Liver (tissue), 3 donors: Measurements from ENCODE around the gene SBF2.

Experiments used
- ATF3 ChIP-seq: IDR thresholded peaks from 2 replicates; pipeline ENCODE4 v1.6.1; 2016; ENCODE audit warnings: antibody characterized with exemption
- CTCF ChIP-seq: fragments of 150-350 bp; IDR thresholded peaks from 2 replicates; pipeline ENCODE4 v1.5.1; 2017; ENCODE audit warnings: improper control_type of control experiment, low read depth, low read length; ENCODE audit not compliant: missing input control
- GABPA ChIP-seq, 2 donors: IDR thresholded peaks in 1 of 2; conservative IDR thresholded peaks in 1 of 2; 2 replicates each; pipeline ENCODE4 v1.6.1; 2016; ENCODE audit warnings: antibody characterized with exemption in 2 of 2, mild to moderate bottlenecking in 1 of 2, moderate library complexity in 1 of 2
- HNF4A ChIP-seq, 2 donors: conservative IDR thresholded peaks; 2 replicates each; pipeline ENCODE4 v1.6.1; 2016; ENCODE audit warnings: antibody characterized with exemption in 2 of 2, mild to moderate bottlenecking in 2 of 2
- HNF4G ChIP-seq: IDR thresholded peaks from 2 replicates; pipeline ENCODE4 v1.6.1; 2016; ENCODE audit warnings: antibody characterized with exemption
- JUND ChIP-seq, 2 donors: IDR thresholded peaks; 2 replicates each; pipeline ENCODE4 v1.6.1; 2016; ENCODE audit warnings: antibody characterized with exemption in 2 of 2
- MAX ChIP-seq: IDR thresholded peaks from 2 replicates; pipeline ENCODE4 v1.6.1; 2016; ENCODE audit warnings: antibody characterized with exemption
- RAD21 ChIP-seq, 2 donors: IDR thresholded peaks; 2 replicates each; pipeline ENCODE4 v1.6.1; 2016; ENCODE audit warnings: antibody characterized with exemption in 2 of 2, mild to moderate bottlenecking in 2 of 2
- REST ChIP-seq: IDR thresholded peaks from 2 replicates; pipeline ENCODE4 v1.6.1; 2016; ENCODE audit warnings: antibody characterized with exemption, mild to moderate bottlenecking
- RXRA ChIP-seq, 2 donors: IDR thresholded peaks; 2 replicates each; pipeline ENCODE4 v1.6.1; 2017 to 2018; ENCODE audit warnings: antibody characterized with exemption in 2 of 2, mild to moderate bottlenecking in 1 of 2
- SP1 ChIP-seq: IDR thresholded peaks from 2 replicates; pipeline ENCODE4 v1.6.1; 2018; ENCODE audit warnings: antibody characterized with exemption, mild to moderate bottlenecking
- TAF1 ChIP-seq: conservative IDR thresholded peaks from 2 replicates; pipeline ENCODE4 v1.6.1; 2016; ENCODE audit warnings: antibody characterized with exemption, mild to moderate bottlenecking
- YY1 ChIP-seq: IDR thresholded peaks from 2 replicates; pipeline ENCODE4 v1.6.1; 2016; ENCODE audit warnings: antibody characterized with exemption, mild to moderate bottlenecking
- ZBTB33 ChIP-seq: IDR thresholded peaks from 2 replicates; pipeline ENCODE4 v1.6.1; 2016; ENCODE audit warnings: antibody characterized with exemption
- donor health status: healthy.
- donor health status: healthy.

GRCh38 chr11:10324474-10324873, 30.5 kb upstream of the SBF2 start:
- no peak for TF ChIP-seq CTCF
- no peak for TF ChIP-seq GABPA (IDR thresholded peaks at IDR 0.05 in 1 of 2, conservative IDR thresholded peaks at IDR 0.05 in 1 of 2)
- TF ChIP-seq MAX = no peak
- TF ChIP-seq ATF3 = no peak
- no peak for TF ChIP-seq JUND (IDR thresholded peaks at IDR 0.05)
- no peak for TF ChIP-seq REST
- TF ChIP-seq ZBTB33 = no peak
- TF ChIP-seq HNF4G = no peak
- no peak for TF ChIP-seq TAF1
- no peak for TF ChIP-seq HNF4A (conservative IDR thresholded peaks at IDR 0.05)
- no peak for TF ChIP-seq SP1
- TF ChIP-seq RXRA (IDR thresholded peaks at IDR 0.05) = no peak
- TF ChIP-seq YY1 = no peak
- TF ChIP-seq RAD21 (IDR thresholded peaks at IDR 0.05) = no peak
